ENCODE results near the gene SCAPER. TPM values are rescaled to one million over a fixed set of nuclear protein-coding genes. Genes with fewer than 3 reads are reported as not detected.

The SCAPER gene
- polyA plus RNA-seq, 1 donor from 2014 or later: 77.1 TPM

DNA sequence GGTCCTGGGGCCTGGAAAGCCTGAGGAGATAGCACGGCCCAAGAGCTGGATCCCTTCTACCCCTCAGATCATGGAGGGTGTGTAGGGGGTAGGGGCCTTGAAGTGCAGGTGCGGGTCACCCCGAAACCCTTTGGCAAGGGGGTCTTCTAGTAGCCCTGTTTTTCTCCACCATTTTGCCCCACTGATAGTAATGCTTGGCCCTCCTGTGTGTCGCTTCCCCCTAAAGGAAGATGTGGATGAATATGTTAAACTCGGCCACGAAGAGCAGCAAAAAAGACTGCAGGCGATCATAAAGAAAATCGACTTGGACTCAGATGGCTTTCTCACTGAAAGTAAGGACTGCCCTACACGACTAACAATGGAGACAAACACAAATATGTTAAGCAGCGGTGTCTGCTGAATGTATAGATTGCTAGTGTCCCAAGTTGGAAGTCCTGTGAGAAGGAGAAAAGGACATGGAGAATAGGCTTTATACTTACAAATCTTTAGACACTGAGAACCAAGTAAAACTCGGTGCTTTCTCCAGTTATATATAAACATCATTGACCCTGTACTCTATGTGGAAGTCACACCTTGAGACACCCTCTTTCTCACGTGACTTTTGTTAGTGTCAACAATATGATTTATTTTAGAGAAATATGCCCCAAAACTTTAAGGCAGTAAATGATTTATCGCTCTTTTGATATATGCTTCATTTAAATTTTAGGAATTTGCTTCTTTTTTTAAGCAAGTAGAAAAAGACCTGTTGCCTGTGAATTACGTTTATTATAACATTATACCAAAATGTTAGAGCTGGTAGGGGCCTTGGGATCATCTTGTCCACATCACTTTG, 27.2 kb upstream of the SCAPER start:
- H3K79me2 ChIP-seq (replicated peaks; ENCODE audit: insufficient read depth, low read length): peaks cover 39% of the 10 kb centered on the region
- H3K4me2 ChIP-seq (ENCODE audit: low read length): peak overlapping the region; percentile 82
- peak overlapping the region; percentile 83 for H3K27ac ChIP-seq (ENCODE audit: low read length)
- H3F3A ChIP-seq (ENCODE audit: insufficient read depth, low read length, poor library complexity, severe bottlenecking): no peaks in the 10 kb centered on the region
- TF ChIP-seq, protein P1, sequence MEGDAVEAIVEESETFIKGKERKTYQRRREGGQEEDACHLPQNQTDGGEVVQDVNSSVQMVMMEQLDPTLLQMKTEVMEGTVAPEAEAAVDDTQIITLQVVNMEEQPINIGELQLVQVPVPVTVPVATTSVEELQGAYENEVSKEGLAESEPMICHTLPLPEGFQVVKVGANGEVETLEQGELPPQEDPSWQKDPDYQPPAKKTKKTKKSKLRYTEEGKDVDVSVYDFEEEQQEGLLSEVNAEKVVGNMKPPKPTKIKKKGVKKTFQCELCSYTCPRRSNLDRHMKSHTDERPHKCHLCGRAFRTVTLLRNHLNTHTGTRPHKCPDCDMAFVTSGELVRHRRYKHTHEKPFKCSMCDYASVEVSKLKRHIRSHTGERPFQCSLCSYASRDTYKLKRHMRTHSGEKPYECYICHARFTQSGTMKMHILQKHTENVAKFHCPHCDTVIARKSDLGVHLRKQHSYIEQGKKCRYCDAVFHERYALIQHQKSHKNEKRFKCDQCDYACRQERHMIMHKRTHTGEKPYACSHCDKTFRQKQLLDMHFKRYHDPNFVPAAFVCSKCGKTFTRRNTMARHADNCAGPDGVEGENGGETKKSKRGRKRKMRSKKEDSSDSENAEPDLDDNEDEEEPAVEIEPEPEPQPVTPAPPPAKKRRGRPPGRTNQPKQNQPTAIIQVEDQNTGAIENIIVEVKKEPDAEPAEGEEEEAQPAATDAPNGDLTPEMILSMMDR (IDR thresholded peaks at IDR 0.05; ENCODE audit: poor library complexity, severe bottlenecking): no peak
- TF ChIP-seq EZH2 (IDR thresholded peaks at IDR 0.05; ENCODE audit: borderline replicate concordance, insufficient read depth, low read length, poor library complexity, severe bottlenecking) (no peak), MXI1 (conservative IDR thresholded peaks at IDR 0.05; ENCODE audit: poor library complexity, severe bottlenecking) (no peak), RAD21 (conservative IDR thresholded peaks at IDR 0.05) (no peak), EP300 (conservative IDR thresholded peaks at IDR 0.05; ENCODE audit: poor library complexity, severe bottlenecking) (no peak), SMC3 (conservative IDR thresholded peaks at IDR 0.05; ENCODE audit: poor library complexity) (no peak), POLR2AphosphoS5 (IDR thresholded peaks at IDR 0.05) (no peak), TAF1 (IDR thresholded peaks at IDR 0.05; ENCODE audit: low read depth) (no peak)
- TF ChIP-seq, protein P2, sequence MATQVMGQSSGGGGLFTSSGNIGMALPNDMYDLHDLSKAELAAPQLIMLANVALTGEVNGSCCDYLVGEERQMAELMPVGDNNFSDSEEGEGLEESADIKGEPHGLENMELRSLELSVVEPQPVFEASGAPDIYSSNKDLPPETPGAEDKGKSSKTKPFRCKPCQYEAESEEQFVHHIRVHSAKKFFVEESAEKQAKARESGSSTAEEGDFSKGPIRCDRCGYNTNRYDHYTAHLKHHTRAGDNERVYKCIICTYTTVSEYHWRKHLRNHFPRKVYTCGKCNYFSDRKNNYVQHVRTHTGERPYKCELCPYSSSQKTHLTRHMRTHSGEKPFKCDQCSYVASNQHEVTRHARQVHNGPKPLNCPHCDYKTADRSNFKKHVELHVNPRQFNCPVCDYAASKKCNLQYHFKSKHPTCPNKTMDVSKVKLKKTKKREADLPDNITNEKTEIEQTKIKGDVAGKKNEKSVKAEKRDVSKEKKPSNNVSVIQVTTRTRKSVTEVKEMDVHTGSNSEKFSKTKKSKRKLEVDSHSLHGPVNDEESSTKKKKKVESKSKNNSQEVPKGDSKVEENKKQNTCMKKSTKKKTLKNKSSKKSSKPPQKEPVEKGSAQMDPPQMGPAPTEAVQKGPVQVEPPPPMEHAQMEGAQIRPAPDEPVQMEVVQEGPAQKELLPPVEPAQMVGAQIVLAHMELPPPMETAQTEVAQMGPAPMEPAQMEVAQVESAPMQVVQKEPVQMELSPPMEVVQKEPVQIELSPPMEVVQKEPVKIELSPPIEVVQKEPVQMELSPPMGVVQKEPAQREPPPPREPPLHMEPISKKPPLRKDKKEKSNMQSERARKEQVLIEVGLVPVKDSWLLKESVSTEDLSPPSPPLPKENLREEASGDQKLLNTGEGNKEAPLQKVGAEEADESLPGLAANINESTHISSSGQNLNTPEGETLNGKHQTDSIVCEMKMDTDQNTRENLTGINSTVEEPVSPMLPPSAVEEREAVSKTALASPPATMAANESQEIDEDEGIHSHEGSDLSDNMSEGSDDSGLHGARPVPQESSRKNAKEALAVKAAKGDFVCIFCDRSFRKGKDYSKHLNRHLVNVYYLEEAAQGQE (IDR thresholded peaks at IDR 0.05; ENCODE audit: borderline replicate concordance): no peak
- H4K20me1 ChIP-seq (ENCODE audit: insufficient read depth): no peaks in the 10 kb centered on the region
- peaks cover 9% of the 10 kb centered on the region for H3K36me3 ChIP-seq (ENCODE audit: insufficient read depth, low read length)
- H3K9me2 ChIP-seq (ENCODE audit: insufficient read depth, low read length): no peaks in the 10 kb centered on the region
- H3K9ac ChIP-seq (ENCODE audit: low read length): peak overlapping the region; percentile 93
- peak overlapping the region; percentile 70 for H2AFZ ChIP-seq (ENCODE audit: low read depth, low read length)
- no peaks in the 10 kb centered on the region for H3K9me3 ChIP-seq (ENCODE audit: low read length)
- H3K4me3 ChIP-seq (ENCODE audit: low read length): peak overlapping the region; percentile 83
- no peaks in the 10 kb centered on the region for H3K27me3 ChIP-seq (ENCODE audit: insufficient read depth, low read depth, low read length)

DNA sequence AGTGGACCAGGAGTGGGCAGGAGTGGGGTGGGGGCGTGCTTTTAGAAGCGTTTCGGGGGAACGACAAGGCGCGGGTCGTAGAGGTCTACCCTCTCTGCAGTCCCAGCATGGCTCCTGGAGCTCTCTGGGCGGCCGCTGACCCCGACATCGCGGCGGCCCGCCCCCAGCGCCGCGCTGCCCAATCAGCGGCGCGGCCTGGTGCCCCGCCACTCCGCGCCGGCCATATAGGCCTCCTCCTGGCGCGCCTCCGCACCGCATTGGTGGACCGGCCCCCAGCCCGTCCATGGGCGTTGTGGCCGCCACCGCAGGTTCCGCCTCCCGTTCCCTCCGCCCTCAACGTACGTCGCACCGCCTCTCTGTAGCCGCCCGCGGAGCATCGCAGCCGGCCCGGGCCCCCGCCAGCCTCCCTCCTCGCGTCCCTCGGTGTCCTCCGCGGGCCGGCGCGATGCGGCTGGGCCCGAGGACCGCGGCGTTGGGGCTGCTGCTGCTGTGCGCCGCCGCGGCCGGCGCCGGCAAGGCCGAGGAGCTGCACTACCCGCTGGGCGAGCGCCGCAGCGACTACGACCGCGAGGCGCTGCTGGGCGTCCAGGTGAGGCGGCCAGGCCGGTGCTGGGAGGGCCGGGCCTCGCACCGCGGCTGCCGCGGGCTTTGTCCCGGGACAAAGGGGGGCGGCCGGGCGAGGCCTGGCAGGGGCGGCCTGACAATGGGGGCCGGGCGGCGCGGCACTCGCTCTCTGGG, 26.4 kb upstream of the SCAPER start, which contains the start of gene RCN2:
Gene RCN2 (plus strand): TSS at position 353 of the 738 bp plus-strand sequence. CDS start 93 bp downstream, at position 446.
- H3K9me3 ChIP-seq (ENCODE audit: low read length): no peaks in the 10 kb centered on the region

More for the DNA sequence above, 26.4 kb upstream of the SCAPER start, which contains the start of gene RCN2:
- Histone ChIP-seq H3K9ac (ENCODE audit: low read length) (peak within 1 kb of the TSS; percentile 93), H3K4me3 (ENCODE audit: low read length) (peak within 1 kb of the TSS; percentile 83), H3K9me2 (ENCODE audit: insufficient read depth, low read length) (no peaks in the 10 kb centered on the region), H3K27me3 (ENCODE audit: insufficient read depth, low read depth, low read length) (no peaks in the 10 kb centered on the region), H4K20me1 (ENCODE audit: insufficient read depth) (no peaks in the 10 kb centered on the region), H3K27ac (ENCODE audit: low read length) (peak within 1 kb of the TSS; percentile 83), H3K36me3 (ENCODE audit: insufficient read depth, low read length) (peaks cover 9% of the 10 kb centered on the region), H2AFZ (ENCODE audit: low read depth, low read length) (peak within 1 kb of the TSS; percentile 97), H3K79me2 (replicated peaks; ENCODE audit: insufficient read depth, low read length) (peaks cover 36% of the 10 kb centered on the region), H3K4me2 (ENCODE audit: low read length) (peak within 1 kb of the TSS; percentile 82), H3F3A (ENCODE audit: insufficient read depth, low read length, poor library complexity, severe bottlenecking) (no peaks in the 10 kb centered on the region)
- TF ChIP-seq MXI1 (conservative IDR thresholded peaks at IDR 0.05; ENCODE audit: poor library complexity, severe bottlenecking) (peak; percentile 63), POLR2AphosphoS5 (IDR thresholded peaks at IDR 0.05) (peak; percentile 93), SMC3 (conservative IDR thresholded peaks at IDR 0.05; ENCODE audit: poor library complexity) (peak; percentile 39), EP300 (conservative IDR thresholded peaks at IDR 0.05; ENCODE audit: poor library complexity, severe bottlenecking) (peak; percentile 44), EZH2 (IDR thresholded peaks at IDR 0.05; ENCODE audit: borderline replicate concordance, insufficient read depth, low read length, poor library complexity, severe bottlenecking) (no peak), TAF1 (IDR thresholded peaks at IDR 0.05; ENCODE audit: low read depth) (no peak)
- TF ChIP-seq, protein P2 (IDR thresholded peaks at IDR 0.05; ENCODE audit: borderline replicate concordance): peak; percentile 15
